D721Med (cell line): ENCODE results near the gene MAPK12.

Experiments
- DNase-seq: peaks from one replicate; pipeline ENCODE4 v3.0.0; 2011; ENCODE audit warnings: low spot score; ENCODE audit not compliant: insufficient read length
- FAIRE-seq: peaks from 2 replicates; lab custom pipeline; 2011; peaks lifted over from hg19 to GRCh38; lab: Jason Lieb, UNC
- CTCF ChIP-seq: IDR thresholded peaks from 2 replicates; pipeline ENCODE4 v1.5.1; 2012; ENCODE audit warnings: mild to moderate bottlenecking, control low read depth; ENCODE audit not compliant: insufficient read depth; ENCODE audit errors: missing control alignments

Gene MAPK12

GRCh38 chr22:50264946-50265669, 3.6 kb upstream of the MAPK12 start:
- DNase-seq (no peak), FAIRE-seq (no peak)
- TF ChIP-seq CTCF, result no peak

- no peak for DNase-seq
- TF ChIP-seq CTCF, result no peak
- FAIRE-seq, result no peak
Measured at GRCh38 chr22:50264104-50264745, 2.7 kb upstream of the MAPK12 start.

GRCh38 chr22:50262973-50263617, 1.6 kb upstream of the MAPK12 start:
- DNase-seq (no peak), FAIRE-seq (no peak)
- TF ChIP-seq CTCF, result no peak

GRCh38 chr22:50262460-50262911, 1.0 kb upstream of the MAPK12 start:
- DNase-seq (no peak), FAIRE-seq (no peak)
- TF ChIP-seq CTCF, result no peak

- FAIRE-seq (no peak), DNase-seq (no peak)
- no peak for TF ChIP-seq CTCF
Measured at GRCh38 chr22:50260801-50261614, 475 bp downstream of the MAPK12 start.

DNA sequence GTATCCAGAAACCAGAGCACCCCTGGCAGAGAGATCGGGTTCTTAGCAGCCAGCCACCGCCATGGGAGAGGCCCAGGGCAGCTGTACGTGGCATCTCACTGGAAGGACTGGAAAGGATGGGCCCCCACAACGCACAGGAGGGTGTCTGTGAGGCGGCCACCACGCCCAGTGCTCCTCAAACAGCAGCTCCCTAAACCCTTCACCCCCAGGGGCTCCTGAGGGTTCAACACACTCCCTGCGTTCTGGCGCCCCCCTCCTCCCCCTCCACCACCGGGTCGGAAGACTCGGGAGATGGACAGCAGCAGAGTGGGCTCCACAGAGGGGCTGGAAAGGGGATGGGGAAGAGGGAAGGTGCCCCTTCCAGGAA, 1.1 kb downstream of the MAPK12 start:
- DNase-seq, result no peak
- no peak for FAIRE-seq
- no peak for TF ChIP-seq CTCF
